Measurements from ENCODE around the gene RPTOR.

Gene RPTOR

DNA sequence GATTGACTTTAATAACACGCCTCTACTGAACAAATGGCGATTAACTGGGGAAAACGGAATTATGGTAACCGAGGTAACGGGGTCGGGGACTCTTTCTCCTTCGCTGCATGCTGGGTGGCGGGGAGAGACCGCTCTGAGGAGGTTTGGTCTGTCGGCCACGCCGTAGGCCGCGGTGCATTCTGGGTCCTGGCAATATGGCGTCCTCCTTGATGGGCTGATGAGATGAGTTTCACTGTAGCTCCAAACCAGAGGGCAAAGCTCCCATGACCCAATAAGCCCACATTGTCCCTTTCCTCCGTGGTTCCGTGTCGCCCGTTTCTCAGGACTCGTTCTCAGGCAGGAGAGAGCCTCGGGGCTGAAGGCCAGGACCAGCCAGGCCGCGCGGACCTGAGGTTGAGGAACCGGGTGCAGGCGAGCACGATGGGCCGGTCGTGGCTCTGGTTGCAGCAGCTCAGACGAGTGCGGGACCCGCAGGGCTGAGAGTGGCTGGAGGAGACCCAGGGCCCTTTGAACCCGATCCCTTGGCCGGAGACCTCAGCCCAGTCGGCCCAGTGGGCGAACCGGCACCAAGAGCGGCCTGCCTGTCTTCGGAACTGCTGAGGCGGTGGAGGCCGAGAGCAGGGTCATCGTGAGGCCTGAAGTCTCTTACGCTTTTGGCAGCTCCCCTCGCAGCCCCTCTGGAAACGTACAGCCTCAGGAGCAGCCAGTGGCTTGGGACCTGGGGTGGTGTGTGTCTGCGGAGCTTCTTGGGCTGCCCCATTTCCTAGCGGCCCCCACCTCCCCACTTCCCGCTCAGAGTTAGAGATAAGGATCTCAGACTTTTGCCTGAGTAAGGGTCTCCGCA, at the start of gene RPTOR:
Gene RPTOR (plus strand): TSS at position 184 of the 844 bp plus-strand sequence. CDS start 792 bp downstream, outside the sequence.
- peak; percentile 86 for DNase-seq

DNA sequence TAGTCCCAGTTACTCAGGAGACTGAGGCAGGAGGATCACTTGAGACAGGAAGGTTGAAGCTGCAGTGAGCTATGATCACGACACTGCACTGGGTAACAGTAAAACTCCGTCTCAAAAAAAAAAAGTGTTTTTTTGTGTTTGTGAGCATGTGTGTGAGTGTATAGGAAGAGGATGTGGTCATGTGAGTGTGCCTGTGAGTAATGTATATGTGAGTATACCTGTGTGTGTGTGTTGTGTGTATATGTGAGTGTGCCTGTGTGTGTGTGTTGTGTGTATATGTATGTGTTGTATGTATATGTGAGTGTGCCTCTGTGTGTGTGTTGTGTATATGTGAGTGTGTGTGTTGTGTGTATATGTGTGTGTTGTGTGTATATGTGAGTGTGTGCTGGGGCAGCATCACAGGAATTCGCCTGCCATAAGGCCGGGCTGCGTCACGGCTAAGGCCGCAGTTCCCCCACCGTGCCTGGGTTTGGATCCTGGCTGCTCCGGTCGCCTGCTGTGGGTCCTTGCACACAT, 46.9 kb upstream of the RPTOR start:
- DNase-seq = no peak

DNA sequence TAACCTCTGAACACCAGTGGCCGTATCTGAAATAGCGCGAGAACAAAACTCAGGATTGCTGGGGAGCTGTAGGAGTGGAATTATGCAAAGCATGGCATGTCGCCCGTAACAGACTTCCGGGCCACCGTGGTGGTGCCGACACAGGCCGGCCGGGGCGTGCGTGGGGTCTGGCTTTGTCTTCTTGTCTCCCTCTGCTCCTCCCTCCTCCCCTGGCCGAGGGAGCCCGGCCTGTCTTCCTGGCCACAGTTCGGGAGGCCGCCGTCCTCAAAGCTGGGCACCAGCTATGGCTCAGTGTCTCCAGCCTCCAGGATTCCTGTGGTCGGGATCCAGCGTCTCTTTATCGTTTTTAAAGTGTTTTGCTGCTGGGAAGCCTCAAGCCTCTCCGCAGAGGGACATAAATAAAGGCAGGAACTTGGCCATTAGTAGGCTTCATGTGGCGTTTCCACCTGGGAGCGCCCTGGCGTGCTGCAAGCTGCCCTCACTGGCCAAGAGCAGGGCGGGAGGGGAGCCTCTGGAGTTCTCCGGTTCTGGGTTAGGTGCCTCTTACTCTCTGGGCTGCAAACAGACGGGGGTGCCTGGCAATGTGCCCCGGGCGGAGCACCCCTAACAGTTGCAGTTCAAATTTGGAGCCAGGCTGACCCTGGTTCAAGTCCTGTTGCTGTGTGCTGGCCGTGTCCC, 46.3 kb upstream of the RPTOR start:
- DNase-seq = no peak

DNA sequence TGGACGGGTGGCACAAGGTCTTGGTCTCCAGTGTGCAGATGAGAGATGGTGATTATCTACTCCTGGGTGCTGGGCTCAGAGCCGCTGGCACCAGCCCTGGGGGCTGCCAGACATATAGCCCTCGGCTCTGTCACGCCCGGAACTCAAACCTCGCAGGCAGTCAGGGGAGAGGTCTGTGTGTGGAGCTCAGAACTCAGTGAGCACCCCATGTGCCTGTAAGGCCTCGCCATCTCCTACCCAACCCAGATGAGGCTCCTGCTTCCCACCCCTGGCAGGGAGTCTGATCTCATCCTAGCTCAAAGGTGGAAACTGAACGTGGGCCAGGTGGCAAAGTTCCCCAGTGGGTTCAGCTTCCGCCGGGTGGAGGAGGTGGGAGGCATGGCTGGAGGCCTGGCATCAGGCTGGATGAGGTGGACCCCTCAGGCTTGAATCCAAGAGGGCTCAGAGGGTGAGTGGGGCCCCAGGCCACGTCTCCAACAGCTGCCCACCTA, 45.7 kb upstream of the RPTOR start:
- no peak for DNase-seq

DNA sequence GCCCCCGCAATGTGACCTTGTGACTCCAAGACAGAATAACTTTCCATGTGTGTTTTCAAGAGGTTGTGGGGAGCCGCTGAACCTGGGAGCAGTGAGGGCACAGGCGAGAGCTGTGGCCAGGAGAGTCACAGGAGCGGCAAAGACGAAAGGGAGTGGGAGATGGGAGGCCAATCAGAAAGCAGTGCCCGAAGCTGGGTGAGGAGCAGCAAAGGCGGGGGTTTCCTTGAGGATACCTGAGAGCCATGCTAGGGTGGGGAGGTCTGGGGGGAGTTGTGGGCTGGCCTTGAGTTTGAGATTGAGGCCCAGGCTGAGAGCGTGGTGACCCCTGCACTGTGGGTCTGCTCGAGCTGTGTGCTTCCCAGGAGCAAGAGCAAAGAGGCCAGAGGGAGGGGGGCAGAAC, 45.1 kb upstream of the RPTOR start:
- no peak for DNase-seq

DNA sequence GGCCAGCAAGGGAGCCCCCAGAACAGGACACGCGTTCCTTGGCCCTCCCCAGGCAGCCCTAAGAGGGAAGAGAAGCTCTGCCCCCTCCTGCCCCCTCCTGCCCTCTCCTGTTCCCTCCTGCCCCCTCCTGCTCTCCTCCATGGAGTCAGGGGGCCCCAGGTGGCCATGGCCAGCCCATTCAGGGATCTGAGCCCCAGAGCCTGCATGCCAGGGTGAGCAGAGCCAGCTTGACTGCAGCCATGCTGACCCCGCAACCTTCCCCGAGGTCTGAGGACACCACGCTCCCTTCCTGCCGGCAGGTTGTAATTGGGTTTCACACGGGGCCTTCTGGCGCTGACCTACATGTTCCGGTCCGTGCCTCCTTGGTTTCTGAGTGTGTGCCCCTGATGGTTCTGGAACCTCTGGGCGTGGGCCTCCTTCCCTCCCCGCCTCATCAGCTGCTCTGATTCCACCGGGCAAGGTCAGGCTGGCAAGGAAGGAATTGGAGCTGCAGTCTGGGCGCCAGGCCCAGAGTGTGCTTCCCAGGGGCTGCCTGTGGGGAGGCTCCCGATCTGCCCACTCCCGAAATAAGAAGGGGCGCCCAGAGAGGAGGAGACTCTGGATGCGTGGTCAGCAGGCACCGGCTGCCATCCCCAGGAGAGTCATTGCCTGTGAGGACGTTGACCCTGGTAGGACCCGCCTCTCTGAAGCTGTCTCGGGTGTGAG, 44.5 kb upstream of the RPTOR start:
- no peak for DNase-seq

GRCh38 chr17:80501741-80502577, 42.7 kb upstream of the RPTOR start:
- peak; percentile 72 for DNase-seq

DNA sequence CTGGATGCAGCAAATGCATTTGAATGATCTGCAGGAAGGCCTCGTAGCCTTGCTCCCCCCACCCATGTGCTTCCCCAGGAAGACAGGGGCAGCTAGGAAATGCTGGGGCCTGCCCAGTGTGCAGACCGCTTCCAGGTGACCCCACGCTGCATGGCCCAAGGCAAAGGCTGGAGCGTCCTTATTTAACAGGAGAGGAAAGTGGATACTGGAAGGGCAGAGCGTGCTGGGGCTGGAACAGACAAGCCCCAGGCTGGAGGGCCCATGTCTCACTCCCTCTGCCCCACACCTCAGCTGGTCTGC, 42.1 kb upstream of the RPTOR start:
- no peak for DNase-seq

GRCh38 chr17:80503031-80503430, 41.6 kb upstream of the RPTOR start:
- no peak for DNase-seq

GRCh38 chr17:80503921-80504320, 40.7 kb upstream of the RPTOR start:
- no peak for DNase-seq

GRCh38 chr17:80504686-80505413, 39.8 kb upstream of the RPTOR start:
- DNase-seq = no peak

DNA sequence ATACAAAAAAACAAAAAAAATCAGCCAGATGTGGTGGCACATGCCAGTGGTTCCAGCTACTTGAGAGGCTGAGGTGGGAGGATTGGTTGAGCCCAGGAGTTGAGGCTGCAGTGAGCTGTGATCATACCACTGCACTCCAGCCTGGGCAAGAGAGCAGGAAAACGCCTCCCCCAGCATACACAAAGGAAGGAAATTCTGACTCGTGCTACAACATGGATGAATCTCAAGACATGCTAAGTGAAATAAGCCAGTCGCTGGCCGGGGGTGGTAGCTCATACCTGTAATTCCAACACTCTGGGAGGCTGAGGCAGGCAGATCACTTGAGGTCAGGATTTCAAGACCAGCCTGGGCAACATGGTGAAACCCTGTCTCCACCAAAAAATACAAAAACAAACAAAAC, 37.5 kb upstream of the RPTOR start:
- peak; percentile 43 for DNase-seq

GRCh38 chr17:80507965-80508364, 36.7 kb upstream of the RPTOR start:
- DNase-seq = no peak

DNA sequence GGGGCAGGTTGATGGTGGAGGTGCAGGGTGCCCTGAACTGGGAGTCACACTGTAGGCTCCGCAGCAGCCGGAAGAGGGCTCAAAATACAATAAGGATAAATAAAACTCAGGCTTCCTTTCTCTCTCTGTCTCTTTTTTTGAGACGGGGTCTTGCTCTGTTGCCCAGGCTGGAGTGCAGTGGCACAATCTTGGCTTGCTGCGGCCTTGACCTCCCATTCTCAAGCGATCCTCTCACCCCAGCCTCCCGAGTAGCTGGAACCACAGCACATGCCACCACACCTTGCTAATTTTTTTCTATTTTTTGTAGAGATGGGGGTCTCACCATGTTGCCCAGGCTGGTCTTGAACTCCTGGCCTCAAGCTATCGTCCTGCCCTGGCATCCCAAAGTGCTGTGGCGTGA, 35.3 kb upstream of the RPTOR start:
- DNase-seq = no peak

DNA sequence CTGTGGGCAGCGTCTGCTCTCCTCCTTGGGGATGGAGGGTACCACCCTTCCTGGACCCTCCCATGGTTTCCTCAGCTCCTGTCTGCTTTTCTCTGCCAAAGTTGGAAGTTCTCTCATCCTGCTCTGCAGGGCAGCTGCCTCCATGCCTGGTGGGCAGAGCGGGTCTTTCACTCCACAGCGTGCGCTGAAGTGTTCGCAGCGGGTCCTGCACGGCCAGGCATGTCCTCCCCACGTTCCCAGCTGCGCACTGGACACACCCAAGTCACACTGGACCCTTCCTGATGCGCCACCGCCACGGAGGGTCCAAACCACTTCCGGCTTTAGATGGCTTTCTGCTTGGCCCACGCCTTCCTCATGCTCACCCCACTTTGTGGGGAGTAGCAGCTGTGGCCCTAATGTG, 34.5 kb upstream of the RPTOR start:
- DNase-seq = no peak

GRCh38 chr17:80510772-80511171, 33.9 kb upstream of the RPTOR start:
- no peak for DNase-seq

DNA sequence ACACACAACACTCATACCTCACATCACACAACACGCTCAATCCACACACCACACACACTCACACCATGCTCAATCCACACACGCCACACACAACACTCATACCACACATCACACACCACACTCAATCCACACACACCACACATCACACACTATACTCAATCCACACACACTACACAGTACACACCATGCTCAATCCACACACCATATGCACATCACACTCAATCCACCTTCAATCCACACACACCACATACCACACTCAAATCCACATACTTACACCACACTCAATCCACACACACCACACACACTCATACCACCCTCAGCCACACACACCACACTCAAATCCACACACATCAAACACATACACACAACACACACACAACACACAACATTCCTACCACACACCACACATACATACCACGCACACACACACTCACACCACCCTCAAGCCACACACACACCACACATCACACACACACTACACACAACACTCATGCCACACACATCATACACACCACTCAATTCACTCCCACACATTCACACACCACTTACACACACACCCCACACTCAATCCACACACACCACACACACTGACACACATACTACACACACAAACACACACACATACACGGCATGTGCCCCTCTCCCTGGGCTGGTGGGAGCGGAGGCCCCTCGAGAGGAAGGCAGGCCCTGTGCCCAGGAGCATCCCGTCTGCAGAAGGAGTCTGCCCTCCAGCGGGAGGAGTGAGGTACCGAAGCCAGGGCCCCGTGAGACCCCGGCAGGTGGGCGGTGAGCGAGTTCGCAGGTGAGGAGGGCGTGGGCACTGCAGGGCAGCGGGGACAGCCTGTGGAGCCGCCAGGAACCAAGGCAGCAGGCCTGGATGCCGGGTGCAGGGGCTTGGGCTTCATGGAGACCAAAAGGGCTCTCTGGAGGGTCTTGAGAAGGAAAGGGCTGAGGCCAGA, 33.1 kb upstream of the RPTOR start:
- DNase-seq = no peak

DNA sequence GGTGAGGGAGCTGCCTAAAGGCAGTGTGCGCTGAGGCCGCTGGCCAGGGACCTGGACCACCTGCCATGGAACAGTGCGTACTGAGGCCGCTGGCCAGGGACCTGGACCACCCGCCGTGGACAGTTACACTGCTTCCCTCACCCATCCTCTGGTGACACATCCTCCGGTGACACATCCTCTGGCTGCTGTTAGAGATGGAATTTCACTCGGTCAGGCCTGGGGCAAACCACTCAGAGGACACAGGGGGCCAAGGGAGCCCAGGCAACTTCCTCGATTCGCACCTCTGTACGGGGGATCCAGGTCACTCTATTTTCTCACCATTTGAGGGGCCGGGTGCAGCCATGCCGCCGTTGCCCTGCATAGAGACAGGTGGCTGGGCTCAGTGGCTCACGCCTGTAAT, 32.4 kb upstream of the RPTOR start:
- no peak for DNase-seq

- no peak for DNase-seq
Measured at GRCh38 chr17:80513201-80513600, 31.4 kb upstream of the RPTOR start.

DNA sequence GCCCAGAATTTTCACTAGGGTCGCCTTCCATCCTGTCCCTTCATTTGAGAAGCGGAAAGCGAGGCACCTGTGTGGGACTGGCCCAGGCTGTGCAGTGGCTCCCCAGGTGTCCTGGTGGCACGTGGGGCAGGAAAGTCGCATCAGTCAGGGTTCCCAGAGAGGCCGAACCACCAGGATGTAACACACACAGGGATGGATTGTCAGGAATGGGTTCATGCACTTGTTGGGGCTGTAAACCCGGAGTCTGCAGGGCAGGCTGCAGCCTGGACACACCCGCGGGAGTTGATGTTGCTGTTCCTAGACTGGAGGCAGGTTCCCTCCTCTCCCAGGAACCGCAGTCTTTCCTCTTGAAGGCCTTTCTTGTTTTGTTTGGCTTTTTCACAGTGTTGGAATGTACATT, 30.7 kb upstream of the RPTOR start:
- no peak for DNase-seq

Measured in NCI-H226 (cell line).